ENCODE results near the gene RIC8B.

The RIC8B gene

DNA sequence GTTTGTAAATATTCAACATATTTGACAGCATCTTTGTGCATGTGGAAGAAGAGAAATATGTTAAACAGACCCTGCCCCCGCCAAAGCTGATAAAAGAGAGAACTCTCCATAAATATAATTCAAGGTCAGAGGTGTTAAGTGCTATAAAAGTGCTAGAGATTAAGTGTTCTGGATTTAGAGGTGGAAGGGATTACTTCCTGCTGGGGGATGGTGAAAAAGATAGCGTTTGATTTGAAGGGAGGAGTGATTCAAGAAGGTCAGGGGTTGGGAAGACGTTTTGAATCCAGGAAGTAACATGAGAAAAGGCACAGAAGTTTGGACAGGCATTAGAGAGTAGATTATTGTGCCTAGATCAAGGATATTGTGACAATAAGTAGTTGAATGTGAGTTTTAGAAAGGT, 30.2 kb downstream of the RIC8B start:
- H3K4me3 ChIP-seq (ENCODE audit: low read depth in 1 of 2, low read length in 1 of 2): no peak overlapping the region
- TF ChIP-seq, protein P1, sequence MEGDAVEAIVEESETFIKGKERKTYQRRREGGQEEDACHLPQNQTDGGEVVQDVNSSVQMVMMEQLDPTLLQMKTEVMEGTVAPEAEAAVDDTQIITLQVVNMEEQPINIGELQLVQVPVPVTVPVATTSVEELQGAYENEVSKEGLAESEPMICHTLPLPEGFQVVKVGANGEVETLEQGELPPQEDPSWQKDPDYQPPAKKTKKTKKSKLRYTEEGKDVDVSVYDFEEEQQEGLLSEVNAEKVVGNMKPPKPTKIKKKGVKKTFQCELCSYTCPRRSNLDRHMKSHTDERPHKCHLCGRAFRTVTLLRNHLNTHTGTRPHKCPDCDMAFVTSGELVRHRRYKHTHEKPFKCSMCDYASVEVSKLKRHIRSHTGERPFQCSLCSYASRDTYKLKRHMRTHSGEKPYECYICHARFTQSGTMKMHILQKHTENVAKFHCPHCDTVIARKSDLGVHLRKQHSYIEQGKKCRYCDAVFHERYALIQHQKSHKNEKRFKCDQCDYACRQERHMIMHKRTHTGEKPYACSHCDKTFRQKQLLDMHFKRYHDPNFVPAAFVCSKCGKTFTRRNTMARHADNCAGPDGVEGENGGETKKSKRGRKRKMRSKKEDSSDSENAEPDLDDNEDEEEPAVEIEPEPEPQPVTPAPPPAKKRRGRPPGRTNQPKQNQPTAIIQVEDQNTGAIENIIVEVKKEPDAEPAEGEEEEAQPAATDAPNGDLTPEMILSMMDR (IDR thresholded peaks at IDR 0.05): no peak
- no peaks in the 10 kb centered on the region for H3K4me1 ChIP-seq (ENCODE audit: control insufficient read depth in 1 of 2, insufficient read depth in 1 of 2, low read depth in 1 of 2, low read length in 1 of 2)
- no peak overlapping the region for H3K27ac ChIP-seq
- H3K9me3 ChIP-seq: no peaks in the 10 kb centered on the region
- H3K36me3 ChIP-seq: peaks cover 4% of the 10 kb centered on the region
- H3K27me3 ChIP-seq: no peaks in the 10 kb centered on the region

DNA sequence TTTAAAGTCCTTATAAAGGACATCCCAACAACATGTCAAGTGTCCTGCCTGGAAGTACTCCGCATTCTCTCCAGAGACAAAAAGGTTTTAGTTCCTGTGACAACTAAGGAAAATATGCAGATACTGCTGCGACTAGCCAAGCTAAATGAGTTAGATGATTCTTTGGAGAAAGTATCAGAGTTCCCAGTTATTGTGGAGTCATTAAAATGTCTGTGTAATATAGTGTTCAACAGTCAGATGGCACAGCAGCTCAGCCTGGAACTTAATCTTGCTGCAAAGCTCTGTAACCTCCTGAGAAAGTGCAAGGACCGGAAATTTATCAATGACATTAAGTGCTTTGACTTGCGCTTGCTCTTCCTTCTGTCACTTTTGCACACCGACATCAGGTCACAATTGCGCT, 40.2 kb downstream of the RIC8B start:
- Histone ChIP-seq H3K4me1 (ENCODE audit: control insufficient read depth in 1 of 2, insufficient read depth in 1 of 2, low read depth in 1 of 2, low read length in 1 of 2) (no peaks in the 10 kb centered on the region), H3K27ac (no peak overlapping the region), H3K9me3 (no peaks in the 10 kb centered on the region), H3K4me3 (ENCODE audit: low read depth in 1 of 2, low read length in 1 of 2) (no peak overlapping the region), H3K27me3 (no peaks in the 10 kb centered on the region), H3K36me3 (peaks cover 11% of the 10 kb centered on the region)
- TF ChIP-seq, protein P1 (IDR thresholded peaks at IDR 0.05): no peak

DNA sequence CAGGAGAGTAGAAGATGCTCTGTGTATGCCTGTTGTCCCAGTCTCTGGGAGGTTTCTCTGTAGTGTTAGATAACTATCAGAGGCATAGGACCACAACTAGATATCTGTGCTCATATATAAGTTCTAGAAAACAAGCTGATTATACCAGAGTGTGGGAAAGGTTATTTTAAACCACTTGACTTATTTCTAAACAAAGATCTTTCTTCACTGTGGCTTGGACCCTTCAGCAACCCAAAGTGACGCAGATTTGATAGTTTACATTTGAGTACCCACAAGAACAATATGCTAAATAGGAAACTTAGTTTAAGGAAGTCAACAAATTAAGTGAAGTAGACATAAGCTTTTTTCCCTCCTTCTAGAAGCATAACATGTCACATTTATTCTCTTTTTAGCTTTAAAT, 41.3 kb downstream of the RIC8B start:
- no peaks in the 10 kb centered on the region for H3K27me3 ChIP-seq
- H3K4me1 ChIP-seq (ENCODE audit: control insufficient read depth in 1 of 2, insufficient read depth in 1 of 2, low read depth in 1 of 2, low read length in 1 of 2): no peaks in the 10 kb centered on the region
- no peak overlapping the region for H3K27ac ChIP-seq
- H3K36me3 ChIP-seq: peaks cover 11% of the 10 kb centered on the region
- H3K9me3 ChIP-seq: no peaks in the 10 kb centered on the region
- TF ChIP-seq, protein P1 (IDR thresholded peaks at IDR 0.05): no peak
- H3K4me3 ChIP-seq (ENCODE audit: low read depth in 1 of 2, low read length in 1 of 2): no peak overlapping the region

DNA sequence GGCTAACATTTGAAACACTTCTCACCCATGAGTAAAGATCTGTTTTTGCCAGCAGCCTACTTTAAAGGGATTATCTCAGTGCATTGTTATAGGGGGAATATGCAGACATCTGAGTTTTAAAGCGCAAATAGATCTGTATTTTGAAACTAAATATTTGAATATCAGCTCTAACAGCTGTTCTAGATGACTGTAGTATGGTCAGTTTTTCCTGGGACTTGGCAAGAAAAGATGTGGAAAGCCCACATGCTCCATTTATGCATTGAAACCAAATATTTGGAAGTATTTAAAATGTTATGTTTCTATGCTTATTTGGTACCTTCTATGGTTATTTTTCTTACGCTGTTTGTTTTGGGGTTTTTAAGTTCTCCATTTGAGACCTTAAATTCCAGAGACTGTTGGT, 41.7 kb downstream of the RIC8B start:
- TF ChIP-seq, protein P1 (IDR thresholded peaks at IDR 0.05): no peak

GRCh38 chr12:106819991-106820390, 45.5 kb downstream of the RIC8B start:
- Histone ChIP-seq H3K4me1 (ENCODE audit: control insufficient read depth in 1 of 2, insufficient read depth in 1 of 2, low read depth in 1 of 2, low read length in 1 of 2) (no peaks in the 10 kb centered on the region), H3K27ac (no peak overlapping the region), H3K4me3 (ENCODE audit: low read depth in 1 of 2, low read length in 1 of 2) (no peak overlapping the region), H3K36me3 (peaks cover 7% of the 10 kb centered on the region), H3K9me3 (no peaks in the 10 kb centered on the region), H3K27me3 (no peaks in the 10 kb centered on the region)
- TF ChIP-seq, protein P1 (IDR thresholded peaks at IDR 0.05): no peak

More for the DNA sequence above, 41.7 kb downstream of the RIC8B start:
- no peaks in the 10 kb centered on the region for H3K4me1 ChIP-seq (ENCODE audit: control insufficient read depth in 1 of 2, insufficient read depth in 1 of 2, low read depth in 1 of 2, low read length in 1 of 2)
- H3K36me3 ChIP-seq: peaks cover 11% of the 10 kb centered on the region
- no peak overlapping the region for H3K27ac ChIP-seq
- no peaks in the 10 kb centered on the region for H3K27me3 ChIP-seq
- H3K4me3 ChIP-seq (ENCODE audit: low read depth in 1 of 2, low read length in 1 of 2): no peak overlapping the region
- no peaks in the 10 kb centered on the region for H3K9me3 ChIP-seq

- no peaks in the 10 kb centered on the region for H3K27me3 ChIP-seq
- TF ChIP-seq, protein P1 (IDR thresholded peaks at IDR 0.05): no peak
- no peaks in the 10 kb centered on the region for H3K36me3 ChIP-seq
- no peak overlapping the region for H3K4me3 ChIP-seq (ENCODE audit: low read depth in 1 of 2, low read length in 1 of 2)
- no peaks in the 10 kb centered on the region for H3K9me3 ChIP-seq
- no peak overlapping the region for H3K27ac ChIP-seq
- H3K4me1 ChIP-seq (ENCODE audit: control insufficient read depth in 1 of 2, insufficient read depth in 1 of 2, low read depth in 1 of 2, low read length in 1 of 2): no peaks in the 10 kb centered on the region
These were observed 57.2 kb downstream of the RIC8B start for GRCh38 chr12:106831699-106832098.
